ENCODE data around the gene RBM6.
A peak's percentile ranks its signal among the peaks of the same experiment; 100 is the strongest.
"Not testable (repeated sequence)": the region's sequence is repeated elsewhere in the genome, so short reads cannot be mapped to it uniquely, and the experiment has no call there.

Gene RBM6

DNA sequence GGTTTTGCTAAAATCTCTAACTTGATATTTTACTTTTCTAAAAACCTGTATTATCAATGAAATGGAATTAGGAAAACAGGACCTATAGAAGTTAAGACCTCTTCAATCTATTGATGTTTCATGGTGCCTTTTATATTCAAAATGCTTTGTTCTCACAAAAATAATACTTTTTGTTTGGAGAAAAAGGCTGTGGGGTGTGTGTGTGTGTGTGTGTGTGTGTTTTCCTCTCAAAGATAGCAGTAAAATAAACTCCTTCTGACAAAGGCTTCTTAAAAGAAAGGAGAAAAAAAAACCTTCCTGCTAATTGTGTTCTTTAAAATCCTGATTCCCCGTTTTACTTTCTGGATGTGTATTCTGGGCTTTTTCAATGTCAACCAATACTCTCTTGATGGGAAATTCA is 54.5 kb downstream of the RBM6 start:
- no peak for DNase-seq

DNA sequence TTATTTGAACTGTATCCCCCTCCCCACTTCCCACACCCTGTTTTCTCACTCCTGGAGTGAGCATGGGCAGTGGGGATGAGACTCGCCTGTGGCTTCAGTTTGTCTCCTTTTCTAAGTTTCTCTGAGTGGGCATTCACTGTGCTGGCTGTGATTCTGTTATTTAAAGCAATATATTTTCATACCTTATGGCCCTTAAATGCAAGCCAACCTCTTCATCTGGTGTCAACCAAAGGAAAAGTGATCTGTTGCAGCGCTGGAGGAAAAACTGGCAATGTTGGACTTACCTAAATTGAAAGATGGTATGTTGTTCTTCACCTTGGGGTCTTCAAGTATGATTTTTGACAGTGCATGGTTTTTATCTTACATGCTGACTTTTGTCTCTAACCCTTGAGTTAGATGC is 56.1 kb downstream of the RBM6 start:
- DNase-seq: no peak

GRCh38 chr3:49997862-49998261 is 57.9 kb downstream of the RBM6 start:
- DNase-seq: no peak

DNA sequence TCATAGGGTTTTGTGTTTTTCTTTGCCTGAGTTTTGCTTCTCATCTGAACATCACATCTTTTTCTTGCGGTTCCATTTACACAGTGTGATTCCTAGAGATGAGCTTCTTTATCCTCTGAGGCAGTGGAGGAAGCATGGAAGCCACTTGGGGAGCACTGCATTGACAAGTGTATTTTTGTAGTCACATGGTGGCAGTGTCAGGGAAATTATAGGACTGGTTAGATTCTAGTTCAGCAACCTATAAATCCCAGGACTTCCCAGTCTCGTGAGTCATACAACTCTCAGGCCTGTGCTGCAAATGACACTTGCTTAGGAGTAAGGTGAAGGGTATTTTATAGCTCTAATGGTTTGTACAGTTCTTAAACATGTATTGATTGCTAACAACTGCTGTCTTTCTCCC is 58.4 kb downstream of the RBM6 start:
- no peak for DNase-seq

- no peak for DNase-seq
Observed at GRCh38 chr3:50001511-50001910, 61.6 kb downstream of the RBM6 start.

GRCh38 chr3:50003216-50003615 is 63.3 kb downstream of the RBM6 start:
- no peak for DNase-seq

DNA sequence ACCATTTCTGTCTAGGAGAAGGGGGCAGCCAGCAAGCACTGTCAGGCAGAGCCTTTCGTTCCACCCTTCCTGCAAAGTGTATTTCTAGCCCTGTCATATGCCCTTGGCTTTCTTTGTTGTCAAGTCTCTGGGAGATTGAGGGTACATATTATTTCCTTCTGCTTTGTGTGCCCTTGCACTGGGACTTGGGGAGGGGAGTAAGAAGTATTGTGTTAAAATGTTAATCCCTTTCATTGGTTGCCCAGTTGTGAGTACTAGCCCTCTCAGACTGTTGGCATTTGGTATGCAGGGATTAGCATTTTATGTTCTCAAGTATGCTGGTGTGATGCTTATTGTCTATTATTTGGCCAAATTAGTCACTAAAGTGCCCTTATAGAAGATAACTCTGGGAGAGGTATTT is 63.9 kb downstream of the RBM6 start:
- DNase-seq: no peak

GRCh38 chr3:50008931-50009330 is 69.0 kb downstream of the RBM6 start:
- no peak for DNase-seq

- no peak for DNase-seq
Observed at GRCh38 chr3:50010959-50011358, 71.0 kb downstream of the RBM6 start.

DNA sequence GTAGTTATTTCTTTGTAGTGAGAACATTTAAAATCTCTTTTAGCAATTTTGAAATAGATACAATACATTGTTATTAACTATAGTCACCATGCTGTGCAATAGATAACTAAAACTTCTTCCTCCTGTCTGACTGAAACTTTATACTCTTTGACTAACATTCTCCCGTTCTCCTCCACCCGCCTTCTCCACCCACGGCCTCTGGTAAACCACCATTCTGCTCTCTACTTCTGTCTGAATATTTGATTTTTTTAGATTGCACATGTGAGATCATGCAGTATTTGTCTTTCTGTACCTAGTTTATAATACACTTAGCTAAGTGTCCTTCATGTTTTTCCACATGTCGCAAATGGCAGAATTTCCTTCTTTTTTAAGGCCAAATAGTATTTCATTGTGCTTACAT is 76.0 kb downstream of the RBM6 start:
- DNase-seq: no peak

DNA sequence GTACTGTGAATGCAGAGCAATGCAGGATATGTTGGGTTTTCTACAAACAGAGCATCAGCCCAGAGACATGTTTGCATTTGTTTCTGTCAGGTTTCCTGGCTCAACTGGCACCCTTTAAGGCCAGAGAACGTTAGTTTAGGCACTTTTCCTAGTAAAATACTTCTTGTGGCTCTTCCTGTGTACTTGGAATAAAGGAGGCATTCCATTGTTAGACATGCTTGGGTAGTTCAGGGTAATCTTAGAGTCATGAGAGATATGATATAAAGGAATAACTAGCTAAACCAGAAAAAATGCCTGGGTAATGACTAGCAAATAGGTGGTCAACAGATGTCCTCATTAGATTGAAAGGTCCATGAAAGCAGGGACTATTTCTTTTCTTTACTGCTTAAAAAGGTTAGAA is 88.4 kb downstream of the RBM6 start:
- DNase-seq: no peak

GRCh38 chr3:50031201-50031600 is 91.3 kb downstream of the RBM6 start:
- not testable (repeated sequence) for DNase-seq

- DNase-seq: no peak
Observed at GRCh38 chr3:50044976-50045375, 105.0 kb downstream of the RBM6 start.

DNA sequence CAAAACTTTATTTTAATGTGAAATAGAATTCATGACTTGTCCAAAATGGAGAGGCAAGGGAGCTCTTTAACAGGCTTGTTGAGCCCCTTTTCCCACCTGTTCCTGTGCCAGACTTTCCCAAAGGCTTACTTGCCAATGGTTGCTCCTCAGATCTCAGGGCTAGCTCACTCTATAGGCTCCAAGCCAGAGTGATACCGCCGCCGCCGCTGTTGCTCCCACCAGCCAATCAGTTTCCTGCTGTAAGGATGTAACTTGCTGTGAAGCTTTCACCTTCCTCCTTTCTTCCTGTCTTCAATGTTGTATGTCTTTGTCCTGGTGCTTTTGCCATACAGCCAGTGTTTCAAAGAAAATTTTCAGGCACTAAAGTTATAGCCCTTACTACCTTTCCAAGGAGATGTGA is 107.5 kb downstream of the RBM6 start:
- no peak for DNase-seq

DNA sequence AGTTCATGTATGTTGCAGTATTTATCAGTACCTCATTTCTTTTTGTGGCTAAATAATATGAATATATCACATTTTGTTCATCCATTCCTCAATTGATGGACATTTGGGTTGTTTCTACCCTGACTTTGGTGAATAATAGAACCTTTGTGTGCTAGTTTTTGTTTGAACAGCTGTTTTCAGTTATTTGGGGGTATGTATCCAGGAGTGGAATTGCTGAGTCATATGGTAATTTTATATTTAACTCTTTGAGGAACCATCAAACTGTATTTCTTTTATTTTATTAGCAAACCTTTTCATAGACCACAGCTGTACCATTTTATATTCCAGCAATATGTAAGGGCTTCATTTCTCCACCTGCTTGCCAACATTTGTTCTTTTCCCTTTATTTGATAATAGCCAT is 110.4 kb downstream of the RBM6 start:
- DNase-seq: peak; percentile 31

GRCh38 chr3:50057756-50058155 is 117.8 kb downstream of the RBM6 start:
- no peak for DNase-seq

DNA sequence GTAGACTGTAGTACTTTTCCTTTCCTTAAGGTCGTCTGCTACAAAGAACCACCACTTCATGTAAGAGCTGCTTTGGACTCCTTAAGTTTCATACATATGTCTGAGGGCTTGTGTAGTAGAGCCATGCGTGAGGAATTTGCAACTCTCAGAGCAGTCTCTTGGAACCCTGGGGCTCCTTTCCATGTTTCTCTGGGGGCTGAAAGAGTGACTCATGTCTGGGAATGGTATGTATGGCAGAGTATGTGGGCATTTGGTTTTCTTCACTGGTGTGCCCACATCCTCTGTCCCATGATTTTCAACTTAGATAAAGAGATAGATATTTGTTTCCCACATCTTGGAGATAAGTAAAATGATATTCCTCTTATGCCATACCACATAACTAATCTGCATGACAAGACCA is 128.2 kb downstream of the RBM6 start:
- DNase-seq: no peak

- DNase-seq: no peak
Observed at GRCh38 chr3:50078091-50078490, 138.1 kb downstream of the RBM6 start.

DNA sequence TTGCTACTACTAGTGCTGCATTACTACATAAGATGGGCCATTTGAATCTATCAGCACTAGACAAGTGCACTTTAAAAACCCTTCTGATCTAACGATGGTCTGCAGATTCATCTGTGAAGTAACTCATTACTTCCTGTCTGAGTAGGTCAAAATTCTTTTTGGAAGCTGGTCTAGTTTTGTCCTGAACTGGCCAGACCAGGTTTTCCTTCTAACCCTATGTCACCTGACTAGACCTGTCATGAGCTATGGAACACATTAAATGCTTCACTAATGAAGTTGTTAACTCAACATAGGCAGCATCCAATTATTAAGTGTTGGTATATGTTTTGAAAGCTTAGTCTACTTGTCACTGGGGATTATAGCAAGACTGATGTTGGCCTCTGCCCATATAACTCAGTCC is 138.7 kb downstream of the RBM6 start:
- peak; percentile 17 for DNase-seq

DNA sequence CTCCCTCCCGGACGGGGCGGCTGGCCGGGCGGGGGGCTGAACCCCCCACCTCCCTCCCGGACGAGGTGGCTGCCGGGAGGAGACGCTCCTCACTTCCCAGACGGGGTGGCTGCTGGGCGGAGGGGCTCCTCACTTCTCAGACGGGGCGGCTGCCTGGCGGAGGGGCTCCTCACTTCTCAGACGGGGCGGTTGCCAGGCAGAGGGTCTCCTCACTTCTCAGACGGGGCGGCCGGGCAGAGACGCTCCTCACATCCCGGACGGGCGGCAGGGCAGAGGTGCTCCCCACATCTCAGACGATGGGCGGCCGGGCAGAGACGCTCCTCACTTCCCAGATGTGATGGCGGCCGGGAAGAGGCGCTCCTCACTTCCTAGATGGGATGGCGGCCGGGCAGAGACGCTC is 145.0 kb downstream of the RBM6 start:
- DNase-seq: not testable (repeated sequence)

GRCh38 chr3:50088725-50089608 is 149.0 kb downstream of the RBM6 start, which contains the start of gene RBM5:
Gene RBM5, plus strand, starts transcription at chr3:50088919. Its CDS starts 1,516 bp downstream, at chr3:50090435.
- DNase-seq: peak; percentile 97

GRCh38 chr3:50089609-50089945 is 149.6 kb downstream of the RBM6 start:
- DNase-seq: peak; percentile 31

GRCh38 chr3:50090984-50091383 is 151.0 kb downstream of the RBM6 start:
- no peak for DNase-seq

- no peak for DNase-seq
Observed at GRCh38 chr3:50095352-50095998, 155.5 kb downstream of the RBM6 start.

- peak; percentile 51 for DNase-seq
Observed at GRCh38 chr3:50100386-50100785, 160.4 kb downstream of the RBM6 start.

Data from hematopoietic multipotent progenitor cell treated with erythropoietin and hydrocortisone succinate and interleukin-3 and kit ligand, for 6 days (in vitro differentiated cells).